ENCODE results near the gene STK25. TPM values are rescaled to one million over a fixed set of nuclear protein-coding genes. Genes with fewer than 3 reads are reported as not detected.
A peak's percentile ranks its signal among the peaks of the same experiment; 100 is the strongest.
"Not testable (repeated sequence)": the region's sequence is repeated elsewhere in the genome, so short reads cannot be mapped to it uniquely, and the experiment has no call there.

Gene STK25
- total and polyA plus RNA-seq, 5 donors from 2014 or later, result 79.7 to 117 (median 93.1) TPM

DNA sequence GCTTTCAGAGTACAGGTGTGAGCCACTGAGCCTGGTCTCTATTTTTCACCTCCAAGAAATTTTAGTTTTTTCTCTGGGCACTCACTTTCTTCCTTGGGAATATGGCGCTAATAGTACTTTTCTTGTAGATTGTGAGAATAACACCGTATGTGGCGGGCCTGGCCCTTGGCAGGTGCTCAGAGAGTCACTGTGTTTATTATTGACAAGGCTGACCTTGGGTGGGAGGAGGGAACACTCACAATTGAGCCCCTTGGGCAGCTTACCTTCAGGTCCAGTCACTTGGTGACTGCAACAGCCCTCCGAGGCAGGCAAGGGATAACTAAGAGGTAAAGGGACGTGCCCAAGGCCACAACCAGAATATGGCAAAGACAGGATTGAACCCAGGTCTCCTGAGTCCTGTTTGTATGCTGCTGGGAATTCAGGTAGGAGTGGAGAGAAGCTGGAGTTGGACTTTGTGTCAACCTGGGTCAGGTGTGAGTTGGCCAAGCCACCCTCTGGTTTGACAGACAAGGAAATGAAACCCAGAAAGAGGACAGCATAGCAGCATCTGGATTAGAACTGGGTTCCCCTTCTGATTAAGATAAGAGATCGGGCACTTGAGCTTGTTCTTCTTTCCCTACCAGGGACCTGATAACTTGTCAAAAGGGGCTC lies 2.8 kb upstream of the STK25 start:
- Mint-ChIP-seq H3K4me1 (peaks cover 0 to 31% (median 7%) of the 10 kb centered on the region in 4 donors), H3K4me3 (peak overlapping the region; percentile 36 to 89 (median 58)), H3K36me3 (no peaks in the 10 kb centered on the region), H3K27me3 (peaks cover 11% of the 10 kb centered on the region), H3K27ac (no peak overlapping the region), H3K9me3 (peaks cover 0 to 2% (median 0%) of the 10 kb centered on the region in 7 donors)
- Histone ChIP-seq H3K4me3 (ENCODE audit: low read depth, low read length) (no peak overlapping the region), H3K27me3 (ENCODE audit: control insufficient read depth, insufficient read depth, low read length) (no peaks in the 10 kb centered on the region), H3K27ac (ENCODE audit: insufficient read depth, low read length, poor library complexity, severe bottlenecking) (no peak overlapping the region), H3K36me3 (ENCODE audit: control insufficient read depth, insufficient read depth, low read length) (no peaks in the 10 kb centered on the region), H3K9me3 (ENCODE audit: control insufficient read depth in 2 of 2, low read length in 2 of 2) (no peaks in the 10 kb centered on the region), H3K4me1 (ENCODE audit: control insufficient read depth, insufficient read depth, low read length, poor library complexity, severe bottlenecking) (peaks cover 23% of the 10 kb centered on the region)
- no peak for DNase-seq
- no peak for ATAC-seq (ENCODE audit: low read depth in 2 of 2)

DNA sequence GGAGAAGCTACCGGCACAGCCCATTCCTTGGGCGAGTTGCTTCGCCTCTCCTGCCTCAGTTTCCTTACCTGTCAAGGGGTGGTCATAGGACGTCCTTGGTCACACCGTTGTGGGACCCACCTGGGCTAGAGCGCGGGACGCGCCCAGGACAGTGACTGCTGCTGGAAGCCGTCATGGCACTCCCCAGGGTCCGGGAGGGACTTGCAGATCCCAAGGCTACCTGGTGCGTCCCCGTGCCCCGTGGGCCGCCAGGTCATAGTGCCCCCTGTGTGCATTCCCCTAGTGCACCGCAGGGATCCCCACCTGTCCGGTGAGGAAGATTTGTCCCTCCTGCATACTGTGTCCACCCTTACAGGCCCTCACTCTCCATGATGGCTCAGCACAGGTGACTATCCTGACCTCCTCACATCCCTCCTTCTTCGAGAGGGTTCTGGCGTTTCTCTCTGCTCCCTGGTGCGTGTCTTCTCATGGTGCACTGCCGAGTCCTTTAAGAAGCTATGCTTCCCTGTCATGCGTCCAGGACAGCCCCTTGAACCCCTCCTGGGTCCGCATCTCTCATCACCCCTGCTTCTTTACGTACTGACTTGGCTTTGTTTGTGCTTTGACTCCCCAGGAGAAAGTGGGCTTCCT lies 886 bp upstream of the STK25 start:
- H3K4me3 Mint-ChIP-seq, result peak overlapping the region; percentile 85 to 90 (median 88)
- H3K9me3 Mint-ChIP-seq, result peaks cover 0 to 2% (median 0%) of the 10 kb centered on the region in 7 donors
- no peak for DNase-seq

DNA sequence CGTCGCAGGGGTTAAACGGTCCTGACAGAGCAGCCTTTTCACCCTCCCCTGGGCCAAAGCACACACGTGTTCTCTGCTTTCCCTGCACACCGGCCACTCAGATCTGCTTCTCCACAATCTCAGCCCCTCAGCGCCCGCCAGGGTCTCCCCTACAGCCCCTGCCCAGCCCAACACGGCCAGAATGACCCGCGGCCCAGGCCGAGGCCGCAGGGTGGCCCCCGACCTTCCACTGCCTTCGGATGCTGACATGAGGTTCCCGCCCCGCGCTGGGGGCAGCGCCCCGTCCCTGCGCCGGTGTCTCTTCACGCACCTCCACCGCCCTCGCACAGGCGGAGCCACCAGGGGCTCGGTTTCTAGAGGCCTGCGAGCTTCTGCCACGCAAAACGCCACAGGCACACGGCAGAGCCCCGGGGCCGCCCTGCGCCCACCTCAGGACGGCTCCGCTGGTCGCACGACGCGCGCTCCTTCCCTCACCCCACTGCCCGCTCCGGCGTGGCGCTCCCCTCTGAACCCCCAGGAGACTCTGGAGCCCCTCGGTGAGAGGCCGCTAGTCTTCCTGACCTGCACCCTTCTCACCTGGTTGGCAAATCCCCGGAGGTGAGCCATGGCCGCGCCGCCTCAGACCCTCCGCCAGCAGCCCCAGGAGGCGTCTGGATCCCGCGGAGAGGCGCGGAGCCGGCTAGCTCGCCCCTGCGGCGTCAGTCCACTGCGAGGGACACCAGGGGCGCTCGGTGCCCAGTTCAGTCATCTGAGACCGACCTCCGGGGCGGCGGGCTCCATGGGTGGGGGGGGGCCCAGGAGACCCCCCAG lies 749 bp downstream of the STK25 start:
- DNase-seq (peak in 2 of 3 donors; percentile 22 to 45), ATAC-seq (ENCODE audit: low read depth in 2 of 2) (no peak)
- Histone ChIP-seq H3K4me1 (ENCODE audit: control insufficient read depth, insufficient read depth, low read length, poor library complexity, severe bottlenecking) (peaks cover 26% of the 10 kb centered on the region), H3K9me3 (ENCODE audit: control insufficient read depth in 2 of 2, low read length in 2 of 2) (no peaks in the 10 kb centered on the region), H3K27me3 (ENCODE audit: control insufficient read depth, insufficient read depth, low read length) (no peaks in the 10 kb centered on the region), H3K4me3 (ENCODE audit: low read depth, low read length) (no peak overlapping the region), H3K36me3 (ENCODE audit: control insufficient read depth, insufficient read depth, low read length) (no peaks in the 10 kb centered on the region), H3K27ac (ENCODE audit: insufficient read depth, low read length, poor library complexity, severe bottlenecking) (no peak overlapping the region)
- Mint-ChIP-seq H3K4me3 (peak overlapping the region; percentile 83 to 91 (median 86)), H3K27ac (peak overlapping the region in 1 of 3 donors; percentile 52), H3K4me1 (peaks cover 0 to 44% (median 7%) of the 10 kb centered on the region in 4 donors), H3K27me3 (peaks cover 11% of the 10 kb centered on the region), H3K9me3 (peaks cover 0 to 2% (median 0%) of the 10 kb centered on the region in 7 donors), H3K36me3 (no peaks in the 10 kb centered on the region)

More for the DNA sequence above, 886 bp upstream of the STK25 start:
- H3K27me3 ChIP-seq (ENCODE audit: control insufficient read depth, insufficient read depth, low read length), result no peaks in the 10 kb centered on the region
- peak overlapping the region; percentile 79 for H3K27ac ChIP-seq (ENCODE audit: insufficient read depth, low read length, poor library complexity, severe bottlenecking)
- H3K4me1 ChIP-seq (ENCODE audit: control insufficient read depth, insufficient read depth, low read length, poor library complexity, severe bottlenecking), result peaks cover 26% of the 10 kb centered on the region
- H3K27ac Mint-ChIP-seq, result peak overlapping the region in 2 of 3 donors; percentile 38 to 88
- H3K36me3 ChIP-seq (ENCODE audit: control insufficient read depth, insufficient read depth, low read length), result no peaks in the 10 kb centered on the region
- no peaks in the 10 kb centered on the region for H3K9me3 ChIP-seq (ENCODE audit: control insufficient read depth in 2 of 2, low read length in 2 of 2)
- peaks cover 0 to 41% (median 7%) of the 10 kb centered on the region in 4 donors for H3K4me1 Mint-ChIP-seq
- no peak for ATAC-seq (ENCODE audit: low read depth in 2 of 2)
- peak overlapping the region; percentile 58 for H3K4me3 ChIP-seq (ENCODE audit: low read depth, low read length)
- peaks cover 11% of the 10 kb centered on the region for H3K27me3 Mint-ChIP-seq
- H3K36me3 Mint-ChIP-seq, result no peaks in the 10 kb centered on the region

DNA sequence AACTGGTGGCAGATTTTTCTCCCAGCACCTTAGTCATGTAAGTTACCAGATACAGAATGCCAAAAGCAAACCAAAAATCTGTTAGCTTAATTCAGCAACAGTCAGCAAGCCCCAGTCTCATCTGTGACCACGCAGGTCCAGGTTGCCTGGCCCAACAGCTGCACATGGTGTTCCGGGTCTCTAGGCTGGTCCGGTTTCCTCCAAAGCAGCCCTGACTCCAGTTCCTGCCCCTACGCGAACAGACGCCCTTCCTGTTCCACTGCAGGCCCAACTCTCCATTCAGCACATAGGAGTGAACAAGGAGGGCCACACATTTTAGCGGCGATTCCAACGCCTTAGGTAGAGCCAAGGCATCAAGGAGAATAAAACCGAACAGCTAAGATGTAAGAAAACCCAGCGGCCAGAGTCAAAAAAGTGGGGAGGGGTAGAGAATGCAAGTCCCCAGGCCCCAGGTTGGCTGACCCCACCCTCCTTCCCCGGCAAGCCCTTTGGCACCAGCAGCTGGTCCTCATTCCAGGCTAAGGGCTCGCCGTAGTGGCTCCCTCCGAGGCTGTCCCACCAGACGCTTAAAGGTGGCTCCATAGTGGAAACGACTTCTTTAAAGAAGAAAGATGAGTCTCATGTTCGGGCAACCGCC lies 1.5 kb downstream of the STK25 start:
- DNase-seq (no peak), ATAC-seq (ENCODE audit: low read depth in 2 of 2) (no peak)
- H3K4me3 Mint-ChIP-seq, result peak overlapping the region; percentile 83 to 91 (median 86)
- peaks cover 0 to 44% (median 7%) of the 10 kb centered on the region in 4 donors for H3K4me1 Mint-ChIP-seq
- H3K4me3 ChIP-seq (ENCODE audit: low read depth, low read length), result no peak overlapping the region
- peaks cover 7% of the 10 kb centered on the region for H3K36me3 Mint-ChIP-seq
- no peaks in the 10 kb centered on the region for H3K27me3 ChIP-seq (ENCODE audit: control insufficient read depth, insufficient read depth, low read length)
- H3K9me3 Mint-ChIP-seq, result peaks cover 0 to 2% (median 0%) of the 10 kb centered on the region in 7 donors
- no peaks in the 10 kb centered on the region for H3K36me3 ChIP-seq (ENCODE audit: control insufficient read depth, insufficient read depth, low read length)
- peaks cover 4% of the 10 kb centered on the region for H3K27me3 Mint-ChIP-seq
- no peak overlapping the region for H3K27ac ChIP-seq (ENCODE audit: insufficient read depth, low read length, poor library complexity, severe bottlenecking)
- H3K27ac Mint-ChIP-seq, result peak overlapping the region in 1 of 3 donors; percentile 38
- H3K9me3 ChIP-seq (ENCODE audit: control insufficient read depth in 2 of 2, low read length in 2 of 2), result no peaks in the 10 kb centered on the region
- peaks cover 26% of the 10 kb centered on the region for H3K4me1 ChIP-seq (ENCODE audit: control insufficient read depth, insufficient read depth, low read length, poor library complexity, severe bottlenecking)

DNA sequence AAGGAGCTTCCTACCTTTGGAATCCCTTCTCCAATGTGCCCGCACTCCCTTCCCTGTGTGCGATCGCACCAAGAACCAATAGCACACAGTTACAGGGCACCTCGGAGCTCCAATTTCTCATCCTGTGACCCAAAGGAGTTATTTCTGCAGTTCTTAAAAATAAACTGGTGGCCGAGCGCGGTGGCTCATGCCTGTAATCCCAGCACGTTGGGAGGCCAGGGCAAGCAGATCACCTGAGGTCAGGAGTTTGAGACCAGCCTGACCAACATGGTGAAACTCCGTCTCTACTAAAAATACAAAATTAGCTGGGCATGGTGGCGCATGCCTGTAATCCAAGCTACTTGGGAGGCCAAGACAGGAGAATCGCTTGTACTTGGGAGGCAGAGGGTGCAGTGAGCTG lies 2.1 kb downstream of the STK25 start:
- Mint-ChIP-seq H3K4me1 (peaks cover 0 to 44% (median 7%) of the 10 kb centered on the region in 4 donors), H3K4me3 (peak overlapping the region in 3 of 4 donors; percentile 38 to 87 (median 83))
- peaks cover 26% of the 10 kb centered on the region for H3K4me1 ChIP-seq (ENCODE audit: control insufficient read depth, insufficient read depth, low read length, poor library complexity, severe bottlenecking)
- H3K27ac Mint-ChIP-seq; ATAC-seq (ENCODE audit: low read depth in 2 of 2); H3K9me3 ChIP-seq (ENCODE audit: control insufficient read depth in 2 of 2, low read length in 2 of 2); H3K27me3 Mint-ChIP-seq; H3K36me3 ChIP-seq (ENCODE audit: control insufficient read depth, insufficient read depth, low read length); H3K36me3 Mint-ChIP-seq; H3K27me3 ChIP-seq (ENCODE audit: control insufficient read depth, insufficient read depth, low read length); H3K4me3 ChIP-seq (ENCODE audit: low read depth, low read length); H3K27ac ChIP-seq (ENCODE audit: insufficient read depth, low read length, poor library complexity, severe bottlenecking); H3K9me3 Mint-ChIP-seq; DNase-seq: not testable (repeated sequence)

DNA sequence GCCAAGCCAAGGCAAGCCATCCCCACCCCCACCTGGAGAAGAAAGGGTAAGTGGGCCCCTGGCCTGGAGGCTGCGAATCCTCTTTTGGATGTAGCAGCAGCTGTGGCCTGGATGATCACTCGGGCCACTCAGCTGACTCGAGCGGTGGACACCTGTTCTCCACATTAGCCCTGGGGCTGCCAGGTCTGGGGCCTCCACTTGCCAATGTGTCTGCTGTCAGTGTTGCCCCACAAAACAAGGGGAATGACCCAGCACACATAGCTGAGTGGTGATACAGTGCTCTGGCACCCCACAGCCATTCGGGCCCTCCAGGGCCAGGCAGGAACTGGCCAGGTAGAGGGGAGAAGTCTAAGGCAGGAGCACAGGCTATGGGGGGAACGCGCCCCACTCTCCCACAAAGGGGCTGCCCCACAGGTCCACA lies 2.6 kb downstream of the STK25 start:
- H3K4me1 Mint-ChIP-seq, result peaks cover 0 to 44% (median 7%) of the 10 kb centered on the region in 4 donors
- H3K9me3 ChIP-seq (ENCODE audit: control insufficient read depth in 2 of 2, low read length in 2 of 2), result no peaks in the 10 kb centered on the region
- H3K4me3 ChIP-seq (ENCODE audit: low read depth, low read length), result no peak overlapping the region
- no peak for DNase-seq
- H3K9me3 Mint-ChIP-seq, result peaks cover 0 to 2% (median 0%) of the 10 kb centered on the region in 7 donors
- peaks cover 26% of the 10 kb centered on the region for H3K4me1 ChIP-seq (ENCODE audit: control insufficient read depth, insufficient read depth, low read length, poor library complexity, severe bottlenecking)
- H3K4me3 Mint-ChIP-seq, result peak overlapping the region in 2 of 4 donors; percentile 7 to 44
- peaks cover 7% of the 10 kb centered on the region for H3K36me3 Mint-ChIP-seq
- peaks cover 4% of the 10 kb centered on the region for H3K27me3 Mint-ChIP-seq
- H3K36me3 ChIP-seq (ENCODE audit: control insufficient read depth, insufficient read depth, low read length), result peaks cover 2% of the 10 kb centered on the region
- no peak overlapping the region for H3K27ac Mint-ChIP-seq
- H3K27ac ChIP-seq (ENCODE audit: insufficient read depth, low read length, poor library complexity, severe bottlenecking), result no peak overlapping the region
- no peaks in the 10 kb centered on the region for H3K27me3 ChIP-seq (ENCODE audit: control insufficient read depth, insufficient read depth, low read length)
- no peak for ATAC-seq (ENCODE audit: low read depth in 2 of 2)

DNA sequence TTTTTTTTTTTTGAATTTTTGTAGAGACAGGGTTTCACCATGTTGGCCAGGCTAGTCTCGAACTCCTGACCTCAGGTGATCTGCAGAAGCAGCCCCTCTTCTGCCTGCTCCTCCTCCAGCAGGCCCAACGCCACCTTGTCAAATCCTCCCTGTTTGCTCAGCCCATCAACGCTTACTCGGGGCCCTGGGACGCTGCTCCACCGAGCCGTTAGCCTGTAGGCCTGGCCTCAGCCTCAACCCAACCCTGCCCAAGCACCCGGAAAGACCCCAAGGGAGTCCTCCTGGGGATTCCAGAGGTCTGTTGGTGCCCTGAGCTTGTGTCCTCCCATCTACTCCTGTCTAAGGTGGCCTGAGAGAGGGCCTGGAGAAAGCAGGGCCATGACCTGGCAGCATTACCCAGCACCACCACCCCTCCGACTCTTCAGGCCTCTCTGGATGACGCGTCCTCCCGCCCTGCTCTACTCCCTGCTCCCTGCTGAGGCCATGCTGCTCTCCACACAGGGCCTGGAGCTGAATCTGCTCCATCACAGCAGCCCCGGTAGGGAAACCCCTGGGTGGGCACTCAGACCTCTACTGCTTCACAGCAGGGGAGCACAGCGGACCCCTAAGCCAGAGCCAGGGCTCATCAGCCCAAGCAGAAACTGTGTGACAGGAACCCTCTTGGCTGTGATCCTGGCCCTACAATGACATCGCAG lies 3.2 kb downstream of the STK25 start:
- H3K27me3 Mint-ChIP-seq, result peaks cover 4% of the 10 kb centered on the region
- no peak overlapping the region for H3K27ac Mint-ChIP-seq
- peaks cover 0 to 44% (median 7%) of the 10 kb centered on the region in 4 donors for H3K4me1 Mint-ChIP-seq
- peaks cover 7% of the 10 kb centered on the region for H3K36me3 Mint-ChIP-seq
- DNase-seq (no peak), ATAC-seq (ENCODE audit: low read depth in 2 of 2) (no peak)
- Histone ChIP-seq H3K36me3 (ENCODE audit: control insufficient read depth, insufficient read depth, low read length) (peaks cover 2% of the 10 kb centered on the region), H3K9me3 (ENCODE audit: control insufficient read depth in 2 of 2, low read length in 2 of 2) (no peaks in the 10 kb centered on the region), H3K27ac (ENCODE audit: insufficient read depth, low read length, poor library complexity, severe bottlenecking) (no peak overlapping the region), H3K4me3 (ENCODE audit: low read depth, low read length) (no peak overlapping the region), H3K27me3 (ENCODE audit: control insufficient read depth, insufficient read depth, low read length) (no peaks in the 10 kb centered on the region), H3K4me1 (ENCODE audit: control insufficient read depth, insufficient read depth, low read length, poor library complexity, severe bottlenecking) (peaks cover 26% of the 10 kb centered on the region)
- H3K9me3 Mint-ChIP-seq, result peaks cover 0 to 2% (median 0%) of the 10 kb centered on the region in 7 donors
- H3K4me3 Mint-ChIP-seq, result no peak overlapping the region

All from CD4-positive, CD25-positive, alpha-beta regulatory T cell (primary cell).